Cardiac muscle cell (in vitro differentiated cells and primary cell): Measurements from ENCODE around the gene FAF1. TPM values are rescaled to one million over a fixed set of nuclear protein-coding genes. Genes with fewer than 3 reads are reported as not detected.

Experiments
- DNase-seq, 2 donors: peaks; one replicate each; pipeline versions ENCODE4 v3.0.0 to v3.0.0-alpha.2; 2010 to 2017; ENCODE audit warnings: low read depth in 1 of 2, low spot score in 1 of 2
- H3K27ac ChIP-seq: fragments of 200-600 bp; sonication (generic); 2 replicates; pipeline ENCODE4 v1.5.1; 2016
- H3K27me3 ChIP-seq: fragments of 200-600 bp; sonication (generic); 2 replicates; pipeline ENCODE4 v1.6.0; 2016; ENCODE audit warnings: control low read depth
- H3K36me3 ChIP-seq: fragments of 200-600 bp; sonication (generic); 2 replicates; pipeline ENCODE4 v1.5.1; 2016; ENCODE audit warnings: control low read depth
- H3K4me1 ChIP-seq: fragments of 200-600 bp; sonication (generic); 2 replicates; pipeline ENCODE4 v1.8.1; 2017; ENCODE audit warnings: low read depth, mild to moderate bottlenecking, mixed run types
- H3K4me3 ChIP-seq: fragments of 200-600 bp; sonication (generic); 2 replicates; pipeline ENCODE4 v1.5.1; 2016; ENCODE audit warnings: mild to moderate bottlenecking
- H3K9me3 ChIP-seq: fragments of 200-600 bp; sonication (generic); 2 replicates; pipeline ENCODE4 v1.5.1; 2017; ENCODE audit warnings: low read depth, mild to moderate bottlenecking, control low read depth
- polyA plus RNA-seq: library from polyadenylated mRNA; unstranded; fragments of >200 nt; fragmentation: Nextera tagmentation; extraction: Ambion mirVana; gene quantifications from 2 replicates; pipeline ENCODE4 v1.2.1, GENCODE V29; 2016
- total RNA-seq: library from RNA; depleted of rRNA; stranded (reverse); fragments of >200 nt; gene quantifications from 2 replicates; pipeline ENCODE4 v1.2.3, GENCODE V29; 2016
- TF ChIP-seq, protein P1 (sequence below): IDR thresholded peaks from 2 replicates; pipeline ENCODE4 v1.5.1; 2012; ENCODE audit warnings: low read depth, mild to moderate bottlenecking, low read length

Gene FAF1
- total and polyA plus RNA-seq, 2 experiments from 2014 or later = 24.3 to 76.7 TPM

DNA sequence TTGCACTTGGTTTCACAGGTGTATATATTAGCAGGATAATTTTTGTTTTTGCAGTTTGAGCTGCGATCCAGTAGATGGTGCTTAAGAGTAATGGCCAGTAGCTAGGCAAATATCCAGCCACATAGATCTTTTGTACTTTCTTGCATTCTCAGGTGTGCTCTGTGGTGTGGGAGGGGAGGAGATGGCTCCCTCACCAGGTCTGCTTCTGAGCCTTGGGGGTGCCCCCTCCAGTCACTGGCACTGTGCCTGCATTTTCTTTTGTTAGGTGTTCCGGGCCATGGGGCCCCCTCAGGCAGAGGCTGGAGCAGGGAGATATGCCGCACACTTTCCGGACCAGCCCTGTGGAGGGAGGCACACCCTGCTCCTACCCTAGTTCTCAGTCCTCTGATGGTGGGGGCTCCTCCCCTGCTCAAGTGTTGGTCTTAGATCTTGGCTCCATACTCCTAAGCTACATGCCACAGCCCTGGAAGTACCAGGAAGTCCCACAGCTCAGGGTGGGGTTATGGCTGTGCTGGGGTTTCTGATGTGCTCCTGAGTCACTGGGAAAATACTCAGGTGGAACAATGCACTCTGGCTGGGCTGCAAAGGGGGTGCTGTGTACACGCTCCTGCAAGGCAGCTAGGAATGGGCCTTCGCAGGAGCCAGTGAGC, 339.3 kb downstream of the FAF1 start:
- Histone ChIP-seq H3K9me3 (no peaks in the 10 kb centered on the region), H3K27me3 (no peaks in the 10 kb centered on the region), H3K4me1 (no peaks in the 10 kb centered on the region), H3K4me3 (no peak overlapping the region), H3K36me3 (no peaks in the 10 kb centered on the region), H3K27ac (no peak overlapping the region)
- TF ChIP-seq, protein P1, sequence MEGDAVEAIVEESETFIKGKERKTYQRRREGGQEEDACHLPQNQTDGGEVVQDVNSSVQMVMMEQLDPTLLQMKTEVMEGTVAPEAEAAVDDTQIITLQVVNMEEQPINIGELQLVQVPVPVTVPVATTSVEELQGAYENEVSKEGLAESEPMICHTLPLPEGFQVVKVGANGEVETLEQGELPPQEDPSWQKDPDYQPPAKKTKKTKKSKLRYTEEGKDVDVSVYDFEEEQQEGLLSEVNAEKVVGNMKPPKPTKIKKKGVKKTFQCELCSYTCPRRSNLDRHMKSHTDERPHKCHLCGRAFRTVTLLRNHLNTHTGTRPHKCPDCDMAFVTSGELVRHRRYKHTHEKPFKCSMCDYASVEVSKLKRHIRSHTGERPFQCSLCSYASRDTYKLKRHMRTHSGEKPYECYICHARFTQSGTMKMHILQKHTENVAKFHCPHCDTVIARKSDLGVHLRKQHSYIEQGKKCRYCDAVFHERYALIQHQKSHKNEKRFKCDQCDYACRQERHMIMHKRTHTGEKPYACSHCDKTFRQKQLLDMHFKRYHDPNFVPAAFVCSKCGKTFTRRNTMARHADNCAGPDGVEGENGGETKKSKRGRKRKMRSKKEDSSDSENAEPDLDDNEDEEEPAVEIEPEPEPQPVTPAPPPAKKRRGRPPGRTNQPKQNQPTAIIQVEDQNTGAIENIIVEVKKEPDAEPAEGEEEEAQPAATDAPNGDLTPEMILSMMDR = peak; percentile 58
- DNase-seq = peak; percentile 5 to 33

GRCh38 chr1:50615036-50615750, 344.9 kb downstream of the FAF1 start:
- no peak overlapping the region for H3K27ac ChIP-seq
- H3K4me3 ChIP-seq = no peak overlapping the region
- TF ChIP-seq, protein P1 = no peak
- no peaks in the 10 kb centered on the region for H3K27me3 ChIP-seq
- DNase-seq = no peak
- no peaks in the 10 kb centered on the region for H3K4me1 ChIP-seq
- H3K36me3 ChIP-seq = no peaks in the 10 kb centered on the region
- H3K9me3 ChIP-seq = no peaks in the 10 kb centered on the region

- DNase-seq = no peak
- H3K27me3 ChIP-seq = no peaks in the 10 kb centered on the region
- H3K36me3 ChIP-seq = no peaks in the 10 kb centered on the region
- no peaks in the 10 kb centered on the region for H3K4me1 ChIP-seq
- H3K9me3 ChIP-seq = no peaks in the 10 kb centered on the region
- no peak overlapping the region for H3K27ac ChIP-seq
- H3K4me3 ChIP-seq = no peak overlapping the region
- TF ChIP-seq, protein P1 = no peak
These were observed 348.4 kb downstream of the FAF1 start for GRCh38 chr1:50611675-50612074.

DNA sequence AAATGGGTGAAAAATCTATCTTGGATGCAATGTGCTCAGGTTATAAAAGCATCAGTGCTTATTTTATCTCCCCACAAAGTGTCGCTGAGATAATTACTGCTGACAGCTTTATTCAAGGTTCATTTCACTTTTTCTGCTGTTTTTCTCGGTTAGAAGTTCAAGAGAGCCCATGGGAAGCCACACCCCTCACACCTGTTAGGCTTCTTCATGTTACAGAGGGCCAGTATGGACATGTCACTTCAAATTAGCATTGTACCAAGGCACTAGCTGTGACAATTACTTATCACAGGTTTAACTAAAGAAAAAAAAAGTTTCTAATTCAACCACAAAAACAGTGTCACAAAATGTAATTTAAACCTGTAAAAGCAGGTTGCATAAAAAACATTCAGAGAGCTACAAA, 349.5 kb downstream of the FAF1 start:
- Histone ChIP-seq H3K36me3 (no peaks in the 10 kb centered on the region), H3K9me3 (no peaks in the 10 kb centered on the region), H3K27me3 (no peaks in the 10 kb centered on the region), H3K27ac (no peak overlapping the region), H3K4me1 (no peaks in the 10 kb centered on the region), H3K4me3 (no peak overlapping the region)
- no peak for DNase-seq
- TF ChIP-seq, protein P1 = no peak

DNA sequence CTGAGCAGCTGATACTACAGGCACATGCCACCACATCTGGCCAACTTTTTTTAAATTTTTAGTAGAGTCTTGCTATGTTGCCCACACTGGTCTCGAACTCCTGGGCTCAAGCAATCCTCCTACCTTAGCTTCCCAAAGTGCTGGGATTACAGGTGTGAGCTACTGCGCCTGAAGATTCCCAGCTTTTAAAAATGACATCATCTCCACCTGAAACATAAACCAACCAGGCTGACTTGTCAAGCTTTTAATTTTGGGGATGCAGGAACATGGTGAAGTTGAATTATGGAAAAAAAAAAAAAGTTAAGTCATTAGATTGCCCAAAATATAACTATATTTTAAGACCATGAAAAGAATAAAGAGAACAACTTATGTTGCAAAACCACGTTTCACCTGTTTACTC, 350.6 kb downstream of the FAF1 start:
- Histone ChIP-seq H3K4me3 (no peak overlapping the region), H3K4me1 (no peaks in the 10 kb centered on the region), H3K27me3 (no peaks in the 10 kb centered on the region), H3K27ac (no peak overlapping the region), H3K36me3 (no peaks in the 10 kb centered on the region), H3K9me3 (no peaks in the 10 kb centered on the region)
- TF ChIP-seq, protein P1 = no peak
- DNase-seq = no peak
